ENCODE measurements around the gene CTDP1. TPM values are rescaled to one million over a fixed set of nuclear protein-coding genes. Genes with fewer than 3 reads are reported as not detected.

Gene CTDP1
- total RNA-seq, 2 experiments from 2014 or later = 28.0 to 29.1 TPM

- no peak for DNase-seq
- Mint-ChIP-seq H3K36me3 (ENCODE audit: low read depth) (peaks cover 28% of the 10 kb centered on the region), H3K4me3 (no peak overlapping the region), H3K9me3 (peaks cover 52% of the 10 kb centered on the region), H3K27me3 (ENCODE audit: low read depth) (no peaks in the 10 kb centered on the region), H3K4me1 (ENCODE audit: low read depth) (no peaks in the 10 kb centered on the region), H3K27ac (no peak overlapping the region)
- CTCF ChIA-PET = no interaction called here
- intact Hi-C loops (cut with micrococcal nuclease) = no loop called here
Measured at GRCh38 chr18:79760348-79760747, 80.7 kb downstream of the CTDP1 start.

GRCh38 chr18:79760881-79761280 is 81.3 kb downstream of the CTDP1 start:
- Mint-ChIP-seq H3K9me3 (peaks cover 52% of the 10 kb centered on the region), H3K4me1 (ENCODE audit: low read depth) (no peaks in the 10 kb centered on the region), H3K27me3 (ENCODE audit: low read depth) (peaks cover 5% of the 10 kb centered on the region), H3K27ac (no peak overlapping the region), H3K4me3 (no peak overlapping the region), H3K36me3 (ENCODE audit: low read depth) (peaks cover 24% of the 10 kb centered on the region)
- DNase-seq = no peak
- CTCF ChIA-PET = no interaction called here
- intact Hi-C loops (cut with micrococcal nuclease) = no loop called here

- DNase-seq = no peak
- peaks cover 16% of the 10 kb centered on the region for H3K27me3 Mint-ChIP-seq (ENCODE audit: low read depth)
- no peak overlapping the region for H3K4me3 Mint-ChIP-seq
- H3K4me1 Mint-ChIP-seq (ENCODE audit: low read depth) = no peaks in the 10 kb centered on the region
- peaks cover 10% of the 10 kb centered on the region for H3K36me3 Mint-ChIP-seq (ENCODE audit: low read depth)
- H3K27ac Mint-ChIP-seq = no peak overlapping the region
- intact Hi-C loops (cut with micrococcal nuclease) = no loop called here
- CTCF ChIA-PET = interaction anchor here (0.6 to 0.7 kb wide), 2 partner anchors 10 to 383 kb away, joined by 3 read pairs; no protein-coding TSS in a partner anchor
- H3K9me3 Mint-ChIP-seq = peaks cover 48% of the 10 kb centered on the region
Measured at GRCh38 chr18:79763407-79763806, 83.8 kb downstream of the CTDP1 start.

- peaks cover 8% of the 10 kb centered on the region for H3K36me3 Mint-ChIP-seq (ENCODE audit: low read depth)
- H3K4me1 Mint-ChIP-seq (ENCODE audit: low read depth) = no peaks in the 10 kb centered on the region
- H3K4me3 Mint-ChIP-seq = no peak overlapping the region
- CTCF ChIA-PET = interaction anchor here (0.6 to 0.7 kb wide), 2 partner anchors 10 to 384 kb away, joined by 3 read pairs; no protein-coding TSS in a partner anchor
- H3K27me3 Mint-ChIP-seq (ENCODE audit: low read depth) = peaks cover 18% of the 10 kb centered on the region
- H3K27ac Mint-ChIP-seq = no peak overlapping the region
- intact Hi-C loops (cut with micrococcal nuclease) = no loop called here
- H3K9me3 Mint-ChIP-seq = peaks cover 44% of the 10 kb centered on the region
- DNase-seq = no peak
Measured at GRCh38 chr18:79764131-79764530, 84.5 kb downstream of the CTDP1 start.

- no peaks in the 10 kb centered on the region for H3K4me1 Mint-ChIP-seq (ENCODE audit: low read depth)
- H3K27ac Mint-ChIP-seq = no peak overlapping the region
- peaks cover 22% of the 10 kb centered on the region for H3K27me3 Mint-ChIP-seq (ENCODE audit: low read depth)
- no peak for DNase-seq
- H3K4me3 Mint-ChIP-seq = no peak overlapping the region
- peaks cover 4% of the 10 kb centered on the region for H3K36me3 Mint-ChIP-seq (ENCODE audit: low read depth)
- intact Hi-C loops (cut with micrococcal nuclease) = no loop called here
- peaks cover 34% of the 10 kb centered on the region for H3K9me3 Mint-ChIP-seq
- CTCF ChIA-PET = no interaction called here
Measured at GRCh38 chr18:79765491-79766245, 86.1 kb downstream of the CTDP1 start.

- no peaks in the 10 kb centered on the region for H3K4me1 Mint-ChIP-seq (ENCODE audit: low read depth)
- CTCF ChIA-PET = interaction anchor here (0.7 kb wide), 1 partner anchor 46 kb away, joined by 4 read pairs; no protein-coding TSS in a partner anchor
- no peak overlapping the region for H3K4me3 Mint-ChIP-seq
- peaks cover 4% of the 10 kb centered on the region for H3K36me3 Mint-ChIP-seq (ENCODE audit: low read depth)
- intact Hi-C loops (cut with micrococcal nuclease) = no loop called here
- no peak for DNase-seq
- peaks cover 22% of the 10 kb centered on the region for H3K27me3 Mint-ChIP-seq (ENCODE audit: low read depth)
- H3K9me3 Mint-ChIP-seq = peaks cover 30% of the 10 kb centered on the region
- no peak overlapping the region for H3K27ac Mint-ChIP-seq
Measured at GRCh38 chr18:79766308-79766707, 86.7 kb downstream of the CTDP1 start.

- intact Hi-C loops (cut with micrococcal nuclease) = no loop called here
- Mint-ChIP-seq H3K27me3 (ENCODE audit: low read depth) (peaks cover 24% of the 10 kb centered on the region), H3K27ac (no peak overlapping the region), H3K36me3 (ENCODE audit: low read depth) (peaks cover 4% of the 10 kb centered on the region), H3K4me3 (no peak overlapping the region), H3K9me3 (peaks cover 12% of the 10 kb centered on the region), H3K4me1 (ENCODE audit: low read depth) (no peaks in the 10 kb centered on the region)
- no peak for DNase-seq
- CTCF ChIA-PET = no interaction called here
Measured at GRCh38 chr18:79768745-79769144, 89.1 kb downstream of the CTDP1 start.

- Mint-ChIP-seq H3K4me3 (no peak overlapping the region), H3K27ac (no peak overlapping the region), H3K36me3 (ENCODE audit: low read depth) (peaks cover 4% of the 10 kb centered on the region), H3K27me3 (ENCODE audit: low read depth) (peaks cover 27% of the 10 kb centered on the region), H3K9me3 (peaks cover 11% of the 10 kb centered on the region), H3K4me1 (ENCODE audit: low read depth) (no peaks in the 10 kb centered on the region)
- CTCF ChIA-PET = no interaction called here
- intact Hi-C loops (cut with micrococcal nuclease) = no loop called here
- no peak for DNase-seq
Measured at GRCh38 chr18:79769698-79770500, 90.3 kb downstream of the CTDP1 start.

- no peak for DNase-seq
- Mint-ChIP-seq H3K4me1 (ENCODE audit: low read depth) (no peaks in the 10 kb centered on the region), H3K27ac (no peak overlapping the region), H3K4me3 (no peak overlapping the region), H3K9me3 (peaks cover 11% of the 10 kb centered on the region), H3K27me3 (ENCODE audit: low read depth) (peaks cover 28% of the 10 kb centered on the region), H3K36me3 (ENCODE audit: low read depth) (peaks cover 4% of the 10 kb centered on the region)
- intact Hi-C loops (cut with micrococcal nuclease) = no loop called here
- CTCF ChIA-PET = no interaction called here
Measured at GRCh38 chr18:79770501-79770815, 90.9 kb downstream of the CTDP1 start.

GRCh38 chr18:79770826-79771225 is 91.2 kb downstream of the CTDP1 start:
- Mint-ChIP-seq H3K4me1 (ENCODE audit: low read depth) (no peaks in the 10 kb centered on the region), H3K9me3 (peaks cover 11% of the 10 kb centered on the region), H3K27ac (no peak overlapping the region), H3K36me3 (ENCODE audit: low read depth) (peaks cover 4% of the 10 kb centered on the region), H3K27me3 (ENCODE audit: low read depth) (peaks cover 25% of the 10 kb centered on the region), H3K4me3 (no peak overlapping the region)
- DNase-seq = no peak
- CTCF ChIA-PET = no interaction called here
- intact Hi-C loops (cut with micrococcal nuclease) = no loop called here

- DNase-seq = no peak
- Mint-ChIP-seq H3K4me3 (no peak overlapping the region), H3K27me3 (ENCODE audit: low read depth) (peaks cover 21% of the 10 kb centered on the region), H3K9me3 (peaks cover 11% of the 10 kb centered on the region), H3K4me1 (ENCODE audit: low read depth) (no peaks in the 10 kb centered on the region), H3K36me3 (ENCODE audit: low read depth) (peaks cover 4% of the 10 kb centered on the region), H3K27ac (no peak overlapping the region)
- CTCF ChIA-PET = no interaction called here
- intact Hi-C loops (cut with micrococcal nuclease) = no loop called here
Measured at GRCh38 chr18:79771446-79772107, 92.0 kb downstream of the CTDP1 start.

- intact Hi-C loops (cut with micrococcal nuclease) = no loop called here
- H3K27ac Mint-ChIP-seq = no peak overlapping the region
- peaks cover 4% of the 10 kb centered on the region for H3K36me3 Mint-ChIP-seq (ENCODE audit: low read depth)
- peaks cover 11% of the 10 kb centered on the region for H3K9me3 Mint-ChIP-seq
- peaks cover 19% of the 10 kb centered on the region for H3K27me3 Mint-ChIP-seq (ENCODE audit: low read depth)
- no peak for DNase-seq
- H3K4me1 Mint-ChIP-seq (ENCODE audit: low read depth) = no peaks in the 10 kb centered on the region
- H3K4me3 Mint-ChIP-seq = no peak overlapping the region
- CTCF ChIA-PET = interaction anchor here (0.6 kb wide), 1 partner anchor 43 kb away, joined by 3 read pairs; no protein-coding TSS in a partner anchor
Measured at GRCh38 chr18:79772108-79772864, 92.7 kb downstream of the CTDP1 start.

Data from activated naive CD4-positive, alpha-beta T cell treated with anti-CD3 and anti-CD28 coated beads for 36 hours (primary cell).